ENCODE measurements around the gene PCLO. TPM values are rescaled to one million over a fixed set of nuclear protein-coding genes. Genes with fewer than 3 reads are reported as not detected.

Gene PCLO
- total and polyA plus RNA-seq, 2 of the 4 experiments (the other 2 are of a cell fraction), result under 0.01 to 0.05 TPM

GRCh38 chr7:82741493-82741892, 421.2 kb downstream of the PCLO start:
- no peak overlapping the region for H3K4me3 ChIP-seq (ENCODE audit: insufficient read depth, low read depth, low read length)
- no peak overlapping the region for H3K23ac ChIP-seq (ENCODE audit: low read depth, low read length)
- H3K9me3 ChIP-seq (ENCODE audit: control insufficient read depth, insufficient read depth, low read length), result no peaks in the 10 kb centered on the region
- dilution Hi-C loops (cut with HindIII; ENCODE audit: low sequenced_read_pairs, unreplicated experiment), result no loop called here
- H3K18ac ChIP-seq (ENCODE audit: low read depth, low read length), result no peak overlapping the region
- H3K14ac ChIP-seq (replicated peaks; ENCODE audit: low read depth, low read length), result no peak overlapping the region
- no peak for DNase-seq
- in situ Hi-C loops (cut with MboI; ENCODE audit: low sequenced_read_pairs), result no loop called here
- no peak overlapping the region for H4K5ac ChIP-seq (ENCODE audit: low read depth, low read length)
- no peak overlapping the region for H3K9ac ChIP-seq (ENCODE audit: low read depth, low read length)
- H2AK5ac ChIP-seq (ENCODE audit: low read depth, low read length), result no peak overlapping the region
- no peaks in the 10 kb centered on the region; the same call in 1 of the 2 replicates for H3K27me3 ChIP-seq (ENCODE audit: control insufficient read depth, insufficient read depth, low read length)
- no peaks in the 10 kb centered on the region for H3K9me1 ChIP-seq (ENCODE audit: insufficient read depth, low read length)
- H3K4ac ChIP-seq (ENCODE audit: low read depth, low read length), result no peak overlapping the region
- no peak overlapping the region for H2BK15ac ChIP-seq (ENCODE audit: low read depth, low read length)
- H2AK9ac ChIP-seq (replicated peaks; ENCODE audit: low read depth, low read length, poor library complexity), result no peak overlapping the region
- CTCF ChIA-PET, result no interaction called here
- no peak overlapping the region for H3K56ac ChIP-seq (ENCODE audit: extremely low read depth, insufficient read depth, low read length)
- ATAC-seq (ENCODE audit: low read depth), result peak; percentile 51; the same call in 1 of the 2 replicates
- intact Hi-C loops (cut with micrococcal nuclease), result loop anchor here (2.0 to 5.0 kb wide), 2 partner anchors 213 to 531 kb away; no protein-coding TSS in a partner anchor
- no peak overlapping the region for H3K4me2 ChIP-seq (ENCODE audit: low read depth, low read length)
- BruUV-seq (replicated peaks), result no TSS peak
- no peak overlapping the region for H2BK20ac ChIP-seq (ENCODE audit: low read depth, low read length)
- no peak overlapping the region for H2BK120ac ChIP-seq (ENCODE audit: low read depth, low read length)
- H4K8ac ChIP-seq (ENCODE audit: low read depth in 2 of 2, low read length in 2 of 2), result no peak overlapping the region
- H3K36me3 ChIP-seq (ENCODE audit: control insufficient read depth, insufficient read depth, low read length), result no peaks in the 10 kb centered on the region
- H2BK5ac ChIP-seq (ENCODE audit: low read depth, low read length, poor library complexity, severe bottlenecking), result no peak overlapping the region
- TF ChIP-seq NFE2L2 (IDR thresholded peaks at IDR 0.05; ENCODE audit: low read depth, low read length) (no peak), POLR2A (IDR thresholded peaks at IDR 0.05; ENCODE audit: low read depth, low read length) (no peak), CHD1 (IDR thresholded peaks at IDR 0.05; ENCODE audit: low read depth, low read length) (no peak), MXI1 (IDR thresholded peaks at IDR 0.05; ENCODE audit: borderline replicate concordance, low read depth, low read length) (no peak), RCOR1 (IDR thresholded peaks at IDR 0.05; ENCODE audit: insufficient replicate concordance, low read length) (no peak), RFX5 (IDR thresholded peaks at IDR 0.05; ENCODE audit: low read depth, low read length) (no peak), RAD21 (IDR thresholded peaks at IDR 0.05; ENCODE audit: low read length) (no peak), FOS (IDR thresholded peaks at IDR 0.05; ENCODE audit: low read depth, low read length) (no peak), CTCF (conservative IDR thresholded peaks at IDR 0.05; ENCODE audit: low read depth, low read length) (no peak), BHLHE40 (IDR thresholded peaks at IDR 0.05; ENCODE audit: low read depth, low read length) (no peak), SMC3 (IDR thresholded peaks at IDR 0.05; ENCODE audit: low read depth, low read length) (no peak), MAFK (IDR thresholded peaks at IDR 0.05; ENCODE audit: low read depth, low read length) (no peak), MAZ (IDR thresholded peaks at IDR 0.05; ENCODE audit: borderline replicate concordance, low read depth, low read length) (no peak), CEBPB (IDR thresholded peaks at IDR 0.05; ENCODE audit: low read depth, low read length) (no peak)
- TF ChIP-seq, protein P1, sequence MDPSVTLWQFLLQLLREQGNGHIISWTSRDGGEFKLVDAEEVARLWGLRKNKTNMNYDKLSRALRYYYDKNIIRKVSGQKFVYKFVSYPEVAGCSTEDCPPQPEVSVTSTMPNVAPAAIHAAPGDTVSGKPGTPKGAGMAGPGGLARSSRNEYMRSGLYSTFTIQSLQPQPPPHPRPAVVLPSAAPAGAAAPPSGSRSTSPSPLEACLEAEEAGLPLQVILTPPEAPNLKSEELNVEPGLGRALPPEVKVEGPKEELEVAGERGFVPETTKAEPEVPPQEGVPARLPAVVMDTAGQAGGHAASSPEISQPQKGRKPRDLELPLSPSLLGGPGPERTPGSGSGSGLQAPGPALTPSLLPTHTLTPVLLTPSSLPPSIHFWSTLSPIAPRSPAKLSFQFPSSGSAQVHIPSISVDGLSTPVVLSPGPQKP (IDR thresholded peaks at IDR 0.05; ENCODE audit: borderline replicate concordance, low read depth, low read length), result no peak
- TF ChIP-seq, protein P2, sequence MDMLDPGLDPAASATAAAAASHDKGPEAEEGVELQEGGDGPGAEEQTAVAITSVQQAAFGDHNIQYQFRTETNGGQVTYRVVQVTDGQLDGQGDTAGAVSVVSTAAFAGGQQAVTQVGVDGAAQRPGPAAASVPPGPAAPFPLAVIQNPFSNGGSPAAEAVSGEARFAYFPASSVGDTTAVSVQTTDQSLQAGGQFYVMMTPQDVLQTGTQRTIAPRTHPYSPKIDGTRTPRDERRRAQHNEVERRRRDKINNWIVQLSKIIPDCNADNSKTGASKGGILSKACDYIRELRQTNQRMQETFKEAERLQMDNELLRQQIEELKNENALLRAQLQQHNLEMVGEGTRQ (IDR thresholded peaks at IDR 0.05; ENCODE audit: low read depth, low read length), result no peak
- POLR2A ChIA-PET (ENCODE audit: unreplicated experiment), result no interaction called here
- no peak overlapping the region for H3K27ac ChIP-seq (ENCODE audit: insufficient read depth, low read length)
- no peak overlapping the region for H4K91ac ChIP-seq (ENCODE audit: insufficient read depth, low read depth, low read length)
- no peaks in the 10 kb centered on the region for H4K20me1 ChIP-seq (ENCODE audit: insufficient read depth, low read length)
- no peak overlapping the region for H2AFZ ChIP-seq (replicated peaks; ENCODE audit: low read length, poor library complexity)
- no peaks in the 10 kb centered on the region for H3K79me1 ChIP-seq (ENCODE audit: low read depth in 1 of 2, low read length in 2 of 2)
- H3K4me1 ChIP-seq (ENCODE audit: control insufficient read depth, insufficient read depth, low read length), result peaks cover 4% of the 10 kb centered on the region; the same call in 1 of the 2 replicates
